GM12864 (cell line): ENCODE data around the gene RFC3.

Source experiments
- DNase-seq: peaks from one replicate; pipeline ENCODE4 v3.0.0-alpha.2; 2011; ENCODE audit warnings: low read depth
- H3K4me3 ChIP-seq: 2 replicates; pipeline ENCODE4 v1.5.1; 2011; ENCODE audit warnings: mild to moderate bottlenecking, low read depth, low read length, control low read depth
- TF ChIP-seq, protein P1 (sequence below): IDR thresholded peaks from 2 replicates; pipeline ENCODE4 v1.5.1; 2011; ENCODE audit warnings: low read depth, mild to moderate bottlenecking, moderate library complexity, low read length, control low read depth, inconsistent platforms; ENCODE audit errors: missing control alignments

RFC3 gene

DNA sequence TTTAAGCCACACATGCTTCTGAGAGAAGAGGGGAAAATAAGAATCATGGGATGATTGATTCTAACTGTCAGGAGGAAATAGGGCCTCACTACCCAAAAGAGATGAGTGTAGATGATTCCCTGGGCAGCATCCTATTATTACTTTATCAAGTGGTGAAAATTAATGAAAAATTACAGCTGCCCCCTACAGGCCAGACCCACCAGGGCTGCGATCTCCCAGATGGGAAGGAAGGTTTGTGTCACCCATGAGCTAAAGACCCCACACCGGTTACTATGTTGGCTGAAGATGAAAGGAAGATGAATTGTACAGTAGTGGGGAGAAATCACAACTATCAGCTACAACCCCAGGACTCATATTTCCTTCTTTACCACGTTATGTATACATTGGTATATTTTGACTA, 49.5 kb downstream of the RFC3 start:
- DNase-seq = no peak
- TF ChIP-seq, protein P1, sequence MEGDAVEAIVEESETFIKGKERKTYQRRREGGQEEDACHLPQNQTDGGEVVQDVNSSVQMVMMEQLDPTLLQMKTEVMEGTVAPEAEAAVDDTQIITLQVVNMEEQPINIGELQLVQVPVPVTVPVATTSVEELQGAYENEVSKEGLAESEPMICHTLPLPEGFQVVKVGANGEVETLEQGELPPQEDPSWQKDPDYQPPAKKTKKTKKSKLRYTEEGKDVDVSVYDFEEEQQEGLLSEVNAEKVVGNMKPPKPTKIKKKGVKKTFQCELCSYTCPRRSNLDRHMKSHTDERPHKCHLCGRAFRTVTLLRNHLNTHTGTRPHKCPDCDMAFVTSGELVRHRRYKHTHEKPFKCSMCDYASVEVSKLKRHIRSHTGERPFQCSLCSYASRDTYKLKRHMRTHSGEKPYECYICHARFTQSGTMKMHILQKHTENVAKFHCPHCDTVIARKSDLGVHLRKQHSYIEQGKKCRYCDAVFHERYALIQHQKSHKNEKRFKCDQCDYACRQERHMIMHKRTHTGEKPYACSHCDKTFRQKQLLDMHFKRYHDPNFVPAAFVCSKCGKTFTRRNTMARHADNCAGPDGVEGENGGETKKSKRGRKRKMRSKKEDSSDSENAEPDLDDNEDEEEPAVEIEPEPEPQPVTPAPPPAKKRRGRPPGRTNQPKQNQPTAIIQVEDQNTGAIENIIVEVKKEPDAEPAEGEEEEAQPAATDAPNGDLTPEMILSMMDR = peak; percentile 11
- no peak overlapping the region for H3K4me3 ChIP-seq

DNA sequence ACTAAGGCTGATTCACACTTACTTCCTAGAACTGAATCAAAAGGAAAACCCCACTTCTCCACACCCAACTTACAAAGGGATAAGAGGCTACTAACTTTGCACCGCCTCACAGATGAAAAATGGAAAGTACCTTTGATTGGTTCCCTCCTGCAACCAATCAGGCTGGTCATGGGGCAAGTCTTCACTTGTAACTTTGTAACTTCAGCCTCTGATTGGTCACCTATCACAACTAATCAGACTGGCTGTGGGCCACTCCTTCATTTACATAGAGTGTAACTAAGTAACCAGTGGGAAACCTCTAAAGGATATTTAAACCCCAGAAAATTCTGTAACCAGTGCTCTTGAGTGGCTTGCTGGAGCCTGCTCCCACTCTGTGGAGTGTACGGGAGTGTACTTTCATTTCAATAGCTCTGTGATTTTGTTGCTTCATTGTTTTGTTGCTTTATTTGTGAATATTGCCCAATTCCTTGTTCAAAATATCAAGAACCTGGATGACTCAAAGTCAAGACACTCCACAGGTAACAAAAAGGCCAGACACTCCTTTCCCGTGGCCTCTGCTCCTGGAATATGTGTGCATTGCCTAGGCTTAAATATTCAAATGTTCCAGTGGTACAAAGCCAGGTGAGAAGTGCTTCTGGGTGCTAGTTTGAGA, 50.5 kb downstream of the RFC3 start:
- H3K4me3 ChIP-seq = no peak overlapping the region
- TF ChIP-seq, protein P1 = no peak
- DNase-seq = no peak

DNA sequence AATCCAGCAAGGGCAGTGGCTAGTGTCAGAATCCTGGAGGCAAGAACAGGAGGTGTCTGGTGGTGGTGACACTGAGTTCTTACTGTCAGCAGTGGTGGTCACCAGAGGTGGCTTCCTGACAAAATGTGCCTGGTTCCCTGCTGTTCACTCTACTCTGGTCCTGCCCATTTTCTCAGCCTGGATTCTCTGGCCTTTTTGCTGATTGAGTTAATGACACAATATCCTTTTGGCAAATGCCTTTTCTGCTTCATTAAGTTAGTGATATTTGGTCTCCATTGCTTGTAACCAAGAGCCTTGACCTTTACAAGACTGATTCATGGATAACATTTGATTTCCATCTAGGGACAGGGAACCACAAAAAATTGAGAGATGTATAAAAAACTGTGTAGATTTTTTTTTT, 51.1 kb downstream of the RFC3 start:
- no peak for DNase-seq
- H3K4me3 ChIP-seq = no peak overlapping the region
- TF ChIP-seq, protein P1 = no peak

GRCh38 chr13:33870046-33870668, 52.2 kb downstream of the RFC3 start:
- TF ChIP-seq, protein P1 = no peak
- DNase-seq = no peak

DNA sequence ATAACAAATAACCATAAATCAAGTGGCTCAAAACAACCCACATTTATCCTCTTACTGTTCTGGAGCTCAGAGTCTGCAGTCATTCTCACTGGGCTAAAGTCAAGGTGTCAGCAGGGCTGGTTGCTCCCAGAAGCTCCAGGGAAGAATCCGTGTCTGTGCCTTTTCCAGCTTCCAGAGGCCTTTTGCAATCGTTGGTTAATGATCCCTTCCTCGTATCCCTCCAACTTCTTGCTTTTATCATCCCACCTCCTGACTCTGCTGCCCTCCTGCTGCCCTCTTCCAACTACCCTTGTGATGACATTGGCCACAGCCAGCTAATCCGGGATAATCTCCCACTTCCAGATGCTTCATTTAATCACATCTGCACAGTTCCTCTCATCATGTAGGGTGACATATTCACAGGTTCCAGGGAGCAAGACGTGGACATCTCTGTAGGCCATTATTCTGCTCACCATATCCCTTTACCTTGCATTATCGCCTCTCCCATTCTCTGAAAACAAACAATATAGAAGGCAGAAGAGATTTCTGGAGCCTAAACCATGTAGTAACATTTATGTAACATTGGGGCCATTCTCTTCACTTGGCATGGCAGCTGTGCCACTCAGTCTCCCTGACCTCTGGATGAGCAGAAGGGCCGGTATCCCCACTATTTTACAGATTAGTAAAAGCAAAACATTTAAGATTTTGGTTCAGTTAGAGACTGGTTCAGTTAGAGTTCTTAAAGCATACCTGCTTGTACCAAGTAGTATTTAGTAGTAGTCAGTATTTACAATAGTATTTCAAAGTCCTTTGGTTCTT, 53.5 kb downstream of the RFC3 start:
- DNase-seq = no peak
- TF ChIP-seq, protein P1 = no peak
- no peak overlapping the region for H3K4me3 ChIP-seq

More at GRCh38 chr13:33870046-33870668, 52.2 kb downstream of the RFC3 start:
- no peak overlapping the region for H3K4me3 ChIP-seq

- TF ChIP-seq, protein P1 = no peak
- no peak overlapping the region for H3K4me3 ChIP-seq
- DNase-seq = no peak
Observed at GRCh38 chr13:33872005-33872351, 54.0 kb downstream of the RFC3 start.
